GM18511 (cell line): ENCODE results near the gene NIN.

Experiments
- ATAC-seq: cut with Tn5 transposase; IDR thresholded peaks from one replicate; pipeline ENCODE4 v1.9.1; 2021; ENCODE audit warnings: mild to moderate bottlenecking, moderate library complexity; ENCODE audit not compliant: unreplicated experiment

Gene NIN

GRCh38 chr14:50837850-50838470 lies 7.0 kb upstream of the NIN start:
- no peak for ATAC-seq

DNA sequence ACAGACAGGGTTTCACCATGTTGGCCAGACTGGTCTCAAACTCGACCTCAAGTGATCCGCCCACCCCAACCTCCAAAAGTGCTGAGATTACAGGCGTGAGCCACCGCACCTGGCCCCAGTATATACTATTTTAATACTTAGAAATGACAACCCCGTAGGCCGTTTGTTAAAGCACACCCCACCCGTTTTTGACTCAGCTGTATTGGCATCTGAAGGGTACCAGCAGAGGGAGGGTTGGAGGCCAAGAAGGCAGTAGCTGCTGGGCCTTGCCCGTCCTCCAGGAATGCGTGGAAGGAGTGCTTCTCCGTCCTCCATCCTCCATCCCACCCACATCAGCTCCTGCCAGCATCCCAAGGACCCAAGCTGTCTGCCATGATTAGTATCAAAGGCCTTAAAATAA lies 6.3 kb upstream of the NIN start:
- ATAC-seq: no peak

DNA sequence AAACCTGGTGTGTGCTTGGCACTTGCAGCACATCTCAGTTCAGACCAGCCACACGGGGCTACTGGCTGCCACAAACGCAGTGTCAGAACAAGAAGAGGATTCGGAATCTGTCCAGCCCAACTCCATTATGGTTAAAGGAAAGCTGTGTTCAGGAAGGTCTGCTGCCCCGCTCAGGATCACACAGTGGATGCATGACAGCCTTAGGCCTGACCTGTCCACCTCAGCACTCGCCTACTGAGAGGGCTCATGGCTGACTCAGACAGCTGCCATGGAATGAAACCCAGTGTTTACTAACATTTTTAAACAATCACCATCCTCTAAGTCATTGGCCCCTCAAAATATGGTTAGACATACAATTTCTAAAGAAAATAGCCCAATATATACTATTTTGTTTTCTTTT lies 5.6 kb upstream of the NIN start:
- no peak for ATAC-seq

DNA sequence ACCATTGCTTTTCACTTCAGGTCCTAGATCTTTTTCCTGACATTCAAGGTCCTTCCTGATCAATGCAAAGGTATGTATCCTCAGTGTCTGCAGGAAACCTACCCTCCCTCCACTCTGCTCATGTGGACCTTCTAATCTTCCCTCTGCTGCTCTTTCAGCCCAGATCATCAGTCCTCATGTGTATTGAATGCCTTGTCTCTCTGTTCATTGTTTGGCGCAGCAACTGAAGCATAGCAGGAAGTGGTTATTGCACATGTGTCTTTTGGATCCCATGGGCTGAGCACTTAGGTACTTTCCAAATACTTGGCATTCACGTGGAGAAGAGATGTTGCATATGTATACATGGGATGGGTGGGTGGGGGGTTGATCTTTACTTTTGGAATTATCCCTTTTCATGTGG lies 4.3 kb upstream of the NIN start:
- ATAC-seq: no peak

DNA sequence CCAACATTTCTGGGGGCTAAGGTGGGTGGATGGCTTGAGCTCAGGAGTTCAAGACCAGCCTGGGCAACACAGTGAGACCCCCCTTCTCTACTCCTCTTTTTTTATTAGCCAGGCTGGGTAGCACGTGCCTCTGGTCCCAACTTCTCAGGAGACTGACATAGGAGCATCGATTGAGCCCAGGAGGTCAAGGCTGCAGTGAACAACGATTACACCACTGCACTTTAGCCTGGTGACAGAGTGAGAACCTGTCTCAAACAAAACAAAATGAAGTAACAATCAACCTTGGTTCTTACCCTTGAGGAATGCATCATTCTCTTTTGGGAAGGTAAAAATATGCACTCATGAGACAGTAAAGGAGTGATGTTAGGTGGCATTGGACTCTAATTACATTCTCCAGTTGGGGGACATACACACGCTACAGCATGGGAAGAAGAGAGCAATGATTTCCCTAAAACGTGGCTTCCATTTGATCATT lies 3.9 kb upstream of the NIN start:
- no peak for ATAC-seq

- ATAC-seq: no peak
Observed at GRCh38 chr14:50832935-50833630, 2.1 kb upstream of the NIN start.

- ATAC-seq: no peak
Observed at GRCh38 chr14:50831726-50832168, 785 bp upstream of the NIN start.

DNA sequence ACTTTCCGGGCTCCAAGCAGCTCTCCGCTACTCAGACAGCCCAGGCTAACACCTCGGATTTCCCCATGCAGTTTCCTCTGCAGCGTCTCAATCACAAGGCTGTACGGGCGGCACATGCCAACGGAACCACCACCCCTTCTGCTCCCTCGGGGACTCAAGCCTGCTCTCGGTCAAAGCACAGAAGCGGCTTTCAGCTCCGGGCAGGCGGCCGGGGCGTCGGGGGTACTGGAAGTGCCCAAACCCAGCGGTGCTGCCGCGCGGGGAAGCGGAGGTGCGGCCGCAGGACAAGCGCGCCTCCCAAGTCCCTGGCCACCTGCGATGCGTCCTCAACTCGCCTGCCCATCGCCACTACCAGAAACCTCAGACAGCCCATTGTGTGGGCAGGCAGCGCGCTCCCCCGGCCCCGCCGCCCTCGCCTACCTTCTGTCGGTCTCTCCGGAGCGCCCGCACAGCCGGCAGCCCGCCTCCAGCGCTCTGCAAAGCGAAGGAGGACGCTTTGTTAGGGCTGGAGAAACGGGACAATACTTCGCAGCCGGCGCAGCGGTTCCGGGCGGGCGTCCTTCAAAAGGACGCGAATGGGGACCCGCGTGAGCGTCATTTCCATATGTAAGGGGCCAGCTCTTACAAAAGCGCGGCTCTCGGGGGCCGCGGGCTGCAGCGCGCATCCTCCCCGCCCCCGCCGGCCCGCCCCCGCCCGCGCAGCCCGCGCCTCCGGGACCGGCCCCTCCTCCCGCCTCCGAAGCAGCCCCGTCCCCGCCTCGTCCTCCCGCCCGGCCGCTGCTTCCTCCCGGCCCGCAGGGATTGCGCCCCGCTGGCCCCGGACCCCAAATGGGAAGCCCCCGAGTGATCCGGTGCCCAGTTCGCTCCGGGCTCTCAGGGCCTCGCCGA lies 674 bp downstream of the NIN start:
- peak; percentile 57 for ATAC-seq

- no peak for ATAC-seq
Observed at GRCh38 chr14:50829489-50830043, 1.4 kb downstream of the NIN start.

DNA sequence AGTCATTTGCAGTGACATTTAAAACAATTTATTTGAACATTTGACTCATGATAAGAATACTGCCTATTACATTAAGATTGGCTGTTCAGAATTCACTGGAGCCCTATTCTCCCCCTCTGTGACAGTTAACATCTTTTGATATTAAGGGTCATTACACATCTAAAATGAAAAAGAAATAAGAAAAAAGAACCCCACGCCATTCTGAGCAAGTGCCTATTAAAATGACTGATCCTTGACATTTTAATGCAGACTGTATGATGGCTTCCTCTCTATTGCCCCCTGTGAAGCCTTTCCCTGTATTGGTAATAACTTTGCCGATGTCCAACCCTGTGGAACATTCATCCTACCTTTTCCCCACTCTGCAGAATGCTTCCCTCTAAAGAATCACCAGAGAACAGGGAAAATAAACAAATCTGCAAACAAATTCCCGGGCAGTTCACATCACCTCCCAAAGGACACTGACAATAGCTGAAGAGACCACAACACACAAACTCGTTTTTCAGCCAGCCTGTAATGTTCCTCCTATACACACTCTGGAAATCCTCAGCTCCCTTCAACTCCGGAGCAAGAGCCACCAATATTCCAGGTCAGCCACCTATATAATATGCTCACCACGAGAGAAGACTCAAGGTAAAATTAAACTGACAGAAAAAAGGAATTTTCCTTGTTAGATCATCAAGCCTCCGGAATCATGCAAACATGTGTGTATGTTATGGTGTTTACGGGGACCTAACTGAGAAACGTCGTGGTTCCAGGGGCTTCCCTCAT lies 2.1 kb downstream of the NIN start:
- ATAC-seq: no peak

DNA sequence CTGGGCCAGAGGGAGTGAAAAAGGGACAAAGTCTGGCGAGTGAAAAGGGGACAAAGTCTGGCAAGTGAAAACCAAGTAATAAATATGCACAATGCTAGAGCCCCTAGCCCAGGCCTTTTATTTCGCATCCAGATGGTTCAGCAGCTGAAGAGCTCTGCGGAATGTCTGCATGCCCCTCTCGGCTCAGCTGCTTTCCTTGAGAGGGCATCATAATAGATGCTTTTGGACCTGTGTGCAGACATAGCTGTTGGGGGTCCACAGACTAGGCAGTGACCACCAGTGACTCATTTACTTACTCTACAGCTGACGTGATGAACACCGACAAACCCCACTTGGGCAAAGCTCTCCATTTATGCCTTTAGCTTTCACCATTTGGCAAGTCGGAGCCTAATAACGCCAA lies 4.3 kb downstream of the NIN start:
- ATAC-seq: no peak

- no peak for ATAC-seq
Observed at GRCh38 chr14:50825307-50825706, 5.7 kb downstream of the NIN start.

DNA sequence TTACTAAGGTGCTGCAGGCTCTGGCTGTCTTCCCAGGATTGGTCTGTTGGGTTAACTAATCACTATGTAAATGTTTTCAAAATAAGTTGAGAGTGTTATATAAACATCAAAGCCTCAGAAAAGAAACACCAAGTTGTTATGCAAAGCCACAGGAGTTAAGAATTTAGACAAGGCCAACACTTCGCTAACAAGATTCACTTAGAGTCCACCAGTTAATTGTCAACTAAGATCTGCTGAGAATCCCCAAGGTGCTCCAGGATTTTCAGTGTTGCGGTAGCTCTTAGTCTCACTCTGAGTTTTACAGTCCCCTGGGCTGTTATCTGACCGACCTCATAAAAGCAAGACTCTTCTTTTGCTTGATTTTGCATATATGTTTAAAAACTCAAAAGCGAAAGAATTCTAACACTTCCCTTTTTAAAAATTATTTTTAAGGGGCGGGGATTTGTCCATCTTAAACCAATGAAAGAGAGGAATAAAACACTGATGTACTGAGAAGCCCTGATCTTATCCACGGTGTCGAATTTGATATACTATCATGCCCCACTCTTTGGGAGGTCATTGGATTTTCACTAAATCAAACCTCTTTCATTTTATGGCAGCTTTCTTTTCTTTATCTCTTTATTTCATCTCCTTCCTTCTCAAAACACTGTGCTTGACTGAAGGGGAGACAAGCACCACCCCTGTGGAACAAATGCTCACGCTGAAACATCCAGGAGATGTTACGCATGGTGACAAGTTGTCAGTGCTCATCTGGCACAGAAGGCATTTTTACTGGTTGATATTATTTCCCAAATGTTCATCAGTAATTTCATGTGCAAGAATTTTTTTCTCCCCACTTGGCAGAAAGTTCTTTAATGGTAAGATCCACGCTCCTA lies 7.0 kb downstream of the NIN start:
- peak; percentile 76 for ATAC-seq

DNA sequence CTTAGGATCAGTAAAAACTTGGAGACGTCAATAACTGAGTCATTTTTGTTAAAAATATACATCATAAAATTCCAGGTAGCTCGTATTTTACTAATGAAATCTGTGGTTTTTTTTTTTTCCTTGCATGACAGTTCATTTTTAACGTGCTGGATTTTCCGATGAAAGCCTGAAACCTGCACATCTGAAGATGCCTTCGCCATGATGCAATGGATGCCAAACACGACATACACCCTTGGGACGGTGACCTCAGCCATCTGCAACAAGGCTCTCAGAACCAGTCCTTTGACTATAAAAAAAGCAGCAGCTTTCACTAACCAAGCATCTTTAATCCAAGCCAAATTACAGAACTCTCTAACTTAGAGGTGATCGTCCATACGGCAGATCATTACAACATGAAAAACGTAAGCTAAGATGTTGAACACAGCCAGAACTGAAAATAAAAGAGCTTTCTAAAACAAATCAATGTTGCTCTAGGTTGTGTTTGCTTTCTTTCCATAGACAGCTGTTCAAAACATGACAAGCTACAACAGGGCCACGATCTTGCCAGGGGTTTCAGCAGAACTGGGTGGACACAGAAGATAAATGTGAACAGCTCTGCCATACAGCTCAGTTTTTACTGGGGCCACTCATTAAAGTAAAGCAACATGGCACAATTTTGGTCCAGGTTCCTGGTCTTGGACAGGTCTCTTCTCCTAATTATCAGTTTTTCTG lies 7.8 kb downstream of the NIN start:
- ATAC-seq: peak; percentile 28

DNA sequence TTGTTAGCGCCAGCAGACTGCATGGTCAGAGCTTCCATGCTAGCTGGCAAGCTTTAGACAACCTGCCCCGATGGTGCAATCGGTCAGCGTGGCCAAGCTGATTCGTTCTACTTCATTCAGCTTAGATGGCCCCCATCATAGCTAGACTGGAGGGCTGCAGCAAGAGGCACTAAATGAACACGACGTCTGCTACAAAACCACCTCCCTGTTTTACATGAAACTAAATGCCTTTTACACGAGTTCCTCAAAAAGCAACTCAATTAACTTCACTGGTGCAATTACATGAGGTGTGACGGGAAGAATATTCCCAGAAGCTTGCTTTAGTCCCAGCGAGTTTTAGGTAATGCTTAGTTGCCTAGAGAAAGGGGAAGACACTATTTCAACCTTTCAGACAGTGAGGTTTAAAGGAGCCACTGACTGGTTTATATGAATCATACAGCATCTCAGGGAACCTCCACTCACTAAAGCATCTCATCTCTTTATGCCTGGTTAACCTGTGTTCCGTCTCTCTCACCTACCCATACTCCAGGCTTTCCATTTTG lies 8.4 kb downstream of the NIN start:
- peak; percentile 29 for ATAC-seq

- ATAC-seq: no peak
Observed at GRCh38 chr14:50821510-50822464, 9.2 kb downstream of the NIN start.

DNA sequence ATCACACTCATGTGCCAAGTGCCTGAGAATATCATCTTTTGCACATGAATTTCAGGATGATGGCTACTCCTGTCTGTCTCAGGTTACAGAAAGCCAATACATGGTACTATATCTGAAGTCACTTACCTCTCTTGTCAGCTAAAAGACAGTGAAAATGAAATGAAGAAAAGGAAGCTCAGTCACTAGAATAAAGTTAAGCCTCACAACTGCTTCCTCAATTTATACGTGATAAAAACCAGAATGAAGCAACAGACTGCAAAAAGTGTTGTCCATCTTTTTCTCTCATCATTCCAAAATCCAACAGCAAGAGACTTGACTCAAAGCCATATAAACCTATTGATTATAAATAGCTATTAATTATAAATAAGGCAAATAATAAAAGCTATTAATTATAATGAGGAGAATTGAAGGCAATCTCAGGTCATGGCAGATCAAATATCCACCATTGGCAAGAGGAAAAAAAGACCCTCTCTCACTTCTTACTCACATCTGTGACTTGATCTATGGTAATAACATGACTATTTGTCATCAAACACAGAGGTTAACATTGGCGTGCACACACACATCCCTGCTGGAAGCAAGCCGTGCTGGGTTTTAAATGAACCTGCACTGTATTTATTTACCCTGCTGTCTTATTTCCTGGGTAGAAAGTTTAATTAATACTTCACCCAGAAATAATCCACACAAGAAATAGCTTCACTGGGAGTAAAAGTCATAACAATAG lies 10.0 kb downstream of the NIN start:
- ATAC-seq: no peak
